C4-2B (cell line): ENCODE results near the gene PGAM2.

Experiments used
- H3K27ac ChIP-seq: fragments of 450-650 bp; 2 replicates; pipeline ENCODE4 v1.5.1; 2017
- ZFX ChIP-seq: fragments of 450-650 bp; IDR thresholded peaks from 2 replicates; pipeline ENCODE4 v1.6.1; 2017
- TF ChIP-seq, protein P1 (sequence below): fragments of 450-650 bp; conservative IDR thresholded peaks from 2 replicates; pipeline ENCODE4 v1.5.1; 2017; ENCODE audit warnings: mild to moderate bottlenecking

PGAM2 gene

DNA sequence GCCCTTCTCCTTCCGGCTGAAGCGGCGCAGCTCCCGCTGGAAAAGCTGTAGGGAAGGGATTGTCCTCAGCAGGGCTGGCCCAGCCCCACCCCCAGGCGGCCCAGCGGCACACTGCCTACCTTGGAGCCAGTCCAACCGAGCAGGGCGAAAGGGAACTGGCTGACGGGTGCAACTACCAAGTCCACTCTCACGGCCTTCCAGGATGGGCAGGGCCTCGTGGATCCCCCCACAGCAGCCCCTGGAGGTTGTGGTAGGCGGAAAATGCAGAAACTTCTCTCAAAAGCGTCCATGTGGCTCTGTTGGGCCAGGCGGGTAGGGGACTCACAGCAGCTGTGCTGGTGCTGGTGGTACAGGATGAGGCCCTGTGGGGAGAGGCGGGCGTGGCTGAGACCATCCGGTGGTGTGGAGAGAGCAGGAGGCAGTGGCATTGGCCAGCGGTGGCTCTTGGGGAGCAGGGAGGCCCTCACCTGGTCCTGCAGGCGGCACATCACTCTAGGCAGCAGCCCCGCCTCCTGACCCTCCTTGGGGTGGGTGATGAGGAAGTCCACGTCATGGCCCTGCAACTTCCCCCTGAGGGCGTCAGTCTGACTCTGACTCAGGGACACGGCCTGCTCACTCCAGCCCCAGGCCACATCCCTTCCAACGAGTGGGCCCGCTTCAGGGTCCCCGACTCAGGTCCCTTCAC lies 8.4 kb upstream of the PGAM2 start:
- H3K27ac ChIP-seq, result peak overlapping the region; percentile 43
- TF ChIP-seq ZFX, result 0 out of 2 replicates have a peak, but pooled peaks have one; percentile 18
- TF ChIP-seq, protein P1, sequence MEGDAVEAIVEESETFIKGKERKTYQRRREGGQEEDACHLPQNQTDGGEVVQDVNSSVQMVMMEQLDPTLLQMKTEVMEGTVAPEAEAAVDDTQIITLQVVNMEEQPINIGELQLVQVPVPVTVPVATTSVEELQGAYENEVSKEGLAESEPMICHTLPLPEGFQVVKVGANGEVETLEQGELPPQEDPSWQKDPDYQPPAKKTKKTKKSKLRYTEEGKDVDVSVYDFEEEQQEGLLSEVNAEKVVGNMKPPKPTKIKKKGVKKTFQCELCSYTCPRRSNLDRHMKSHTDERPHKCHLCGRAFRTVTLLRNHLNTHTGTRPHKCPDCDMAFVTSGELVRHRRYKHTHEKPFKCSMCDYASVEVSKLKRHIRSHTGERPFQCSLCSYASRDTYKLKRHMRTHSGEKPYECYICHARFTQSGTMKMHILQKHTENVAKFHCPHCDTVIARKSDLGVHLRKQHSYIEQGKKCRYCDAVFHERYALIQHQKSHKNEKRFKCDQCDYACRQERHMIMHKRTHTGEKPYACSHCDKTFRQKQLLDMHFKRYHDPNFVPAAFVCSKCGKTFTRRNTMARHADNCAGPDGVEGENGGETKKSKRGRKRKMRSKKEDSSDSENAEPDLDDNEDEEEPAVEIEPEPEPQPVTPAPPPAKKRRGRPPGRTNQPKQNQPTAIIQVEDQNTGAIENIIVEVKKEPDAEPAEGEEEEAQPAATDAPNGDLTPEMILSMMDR, result no peak

DNA sequence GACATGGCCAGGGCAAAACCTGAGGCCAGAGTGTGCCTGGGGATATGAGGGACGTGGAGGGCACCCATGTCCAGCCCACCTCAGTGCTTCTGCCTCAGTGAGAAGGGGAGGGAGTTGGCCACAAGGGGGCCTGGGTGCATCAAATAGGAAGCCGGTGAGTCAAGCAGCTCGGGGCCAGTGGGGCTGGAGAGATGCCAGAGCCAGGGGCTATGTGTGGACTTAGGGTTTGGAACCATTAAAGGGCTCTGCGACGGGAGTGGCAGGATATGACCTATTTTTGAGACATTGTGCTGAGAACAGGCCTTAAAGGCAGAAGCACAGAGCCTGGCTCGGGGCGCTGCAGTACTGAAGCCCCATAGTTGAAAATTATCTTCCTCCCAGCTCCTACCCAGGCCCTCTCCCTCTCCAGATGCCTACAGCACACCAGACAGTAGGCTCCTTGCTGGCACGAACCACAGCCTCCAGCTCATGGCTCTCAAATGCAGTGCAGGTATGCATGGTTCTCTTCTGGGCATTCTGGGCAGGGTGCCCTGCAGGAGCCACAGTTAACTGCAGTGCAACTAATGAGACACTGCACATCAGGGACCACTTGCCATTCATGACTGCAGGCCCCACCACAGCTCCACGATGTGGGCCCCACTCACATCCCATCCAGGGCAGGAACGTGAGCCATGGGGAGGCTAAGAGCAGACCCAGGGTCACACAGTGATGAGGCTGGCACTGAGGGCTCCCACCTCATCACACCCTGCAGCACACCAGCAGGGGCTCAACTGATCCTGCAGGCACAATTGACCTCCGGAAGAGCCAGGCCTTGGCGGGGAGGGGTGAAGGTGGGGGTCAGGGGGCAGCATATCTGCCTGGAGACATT lies 7.2 kb upstream of the PGAM2 start:
- TF ChIP-seq, protein P1, result no peak; the same call in 1 of the 2 replicates
- TF ChIP-seq ZFX, result no peak
- H3K27ac ChIP-seq, result peak overlapping the region; percentile 43

DNA sequence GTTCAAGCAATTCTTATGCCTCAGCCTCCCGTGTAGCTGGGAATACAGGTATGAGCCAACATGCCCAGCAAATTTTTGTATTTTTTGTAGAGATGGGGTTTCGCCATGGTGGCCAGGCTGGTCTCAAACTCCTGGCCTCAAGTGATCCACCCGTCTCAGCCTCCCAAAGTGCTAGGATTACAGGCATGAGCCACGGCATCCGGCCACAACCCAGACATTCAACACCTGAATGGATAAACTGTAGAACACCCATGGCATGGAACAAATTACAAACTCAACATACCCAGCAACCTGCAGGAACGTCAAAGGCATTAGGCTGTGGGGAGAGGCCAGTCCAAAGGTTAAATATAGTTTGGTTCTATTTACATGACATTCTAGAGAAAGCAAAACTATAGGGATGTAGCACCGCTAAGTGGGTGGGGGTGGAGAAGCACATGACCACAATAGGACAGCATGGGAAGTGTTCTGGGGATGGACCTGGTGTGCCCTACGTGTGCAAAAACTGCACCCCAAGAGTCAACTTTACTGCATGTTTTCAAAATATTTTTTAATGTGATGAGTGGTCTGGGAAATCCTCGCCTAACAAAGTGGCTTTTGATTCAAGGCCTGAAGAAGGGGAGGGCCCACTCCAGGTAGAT lies 6.5 kb upstream of the PGAM2 start:
- no peak overlapping the region for H3K27ac ChIP-seq
- TF ChIP-seq, protein P1, result no peak
- TF ChIP-seq ZFX, result no peak

DNA sequence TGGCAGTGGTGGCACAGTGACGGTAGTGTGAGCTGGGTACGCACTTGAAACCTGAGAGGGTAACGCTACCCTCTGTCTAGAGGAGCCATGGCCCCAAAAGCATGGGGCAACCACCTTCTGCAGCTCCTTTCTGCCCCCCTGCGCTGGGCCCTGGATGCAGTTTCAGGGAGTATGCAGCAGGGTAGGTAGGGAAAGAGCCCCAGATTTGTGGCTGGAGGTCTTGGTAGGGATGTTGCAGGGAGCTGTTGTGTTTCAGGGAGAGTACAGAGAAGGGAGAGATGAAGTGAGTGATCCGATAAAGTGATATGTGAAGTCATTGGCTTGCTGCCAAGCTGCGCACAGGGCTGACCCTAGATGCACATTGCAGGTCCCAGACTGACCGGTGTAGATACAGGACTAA lies 2.7 kb upstream of the PGAM2 start:
- TF ChIP-seq, protein P1, result no peak
- TF ChIP-seq ZFX, result no peak

DNA sequence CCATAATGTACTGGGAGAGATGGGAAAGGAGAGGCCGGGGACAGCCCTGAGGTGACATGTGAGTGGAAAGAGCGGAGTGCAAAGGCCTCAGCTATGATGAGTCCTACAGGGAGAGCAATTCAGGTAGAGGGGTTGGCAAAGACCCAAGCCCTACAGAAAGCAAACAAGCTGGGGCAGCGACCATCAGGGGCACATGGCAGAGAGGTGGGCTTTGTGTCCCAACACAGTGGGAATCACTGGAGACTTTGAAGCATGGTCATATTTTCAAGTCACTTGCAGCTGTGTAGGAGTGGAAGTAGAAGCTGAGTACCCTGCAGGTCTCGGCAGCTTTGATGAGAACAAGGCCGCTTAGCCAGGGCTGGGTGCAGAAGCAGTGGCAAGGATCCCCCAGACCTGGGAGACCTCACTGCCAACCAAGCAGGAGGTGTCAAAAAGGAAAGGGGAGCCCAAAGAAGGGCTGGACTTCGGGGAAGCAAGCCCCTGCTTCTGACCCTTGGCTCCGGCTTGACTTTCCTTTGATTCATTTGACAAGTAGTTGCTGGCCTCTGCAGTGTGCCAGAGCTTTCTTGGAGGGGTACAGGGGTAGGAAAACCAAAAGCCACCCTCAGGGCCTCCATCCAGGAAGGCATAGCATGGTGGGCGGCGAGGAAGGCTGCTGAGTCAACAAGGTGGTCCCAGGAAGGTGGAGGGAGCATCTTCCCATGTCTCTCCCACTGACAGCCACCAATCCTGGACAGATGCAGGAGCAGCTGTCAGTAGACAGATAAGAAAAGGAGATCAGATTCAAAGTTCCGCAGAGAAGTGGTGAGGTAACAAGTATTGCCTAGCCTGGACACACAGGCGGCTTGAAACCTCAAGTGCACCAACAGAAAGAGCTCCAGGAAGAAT lies 1.9 kb upstream of the PGAM2 start:
- H3K27ac ChIP-seq, result no peak overlapping the region
- TF ChIP-seq, protein P1, result no peak
- TF ChIP-seq ZFX, result no peak

More for the DNA sequence above, 2.7 kb upstream of the PGAM2 start:
- no peak overlapping the region for H3K27ac ChIP-seq

DNA sequence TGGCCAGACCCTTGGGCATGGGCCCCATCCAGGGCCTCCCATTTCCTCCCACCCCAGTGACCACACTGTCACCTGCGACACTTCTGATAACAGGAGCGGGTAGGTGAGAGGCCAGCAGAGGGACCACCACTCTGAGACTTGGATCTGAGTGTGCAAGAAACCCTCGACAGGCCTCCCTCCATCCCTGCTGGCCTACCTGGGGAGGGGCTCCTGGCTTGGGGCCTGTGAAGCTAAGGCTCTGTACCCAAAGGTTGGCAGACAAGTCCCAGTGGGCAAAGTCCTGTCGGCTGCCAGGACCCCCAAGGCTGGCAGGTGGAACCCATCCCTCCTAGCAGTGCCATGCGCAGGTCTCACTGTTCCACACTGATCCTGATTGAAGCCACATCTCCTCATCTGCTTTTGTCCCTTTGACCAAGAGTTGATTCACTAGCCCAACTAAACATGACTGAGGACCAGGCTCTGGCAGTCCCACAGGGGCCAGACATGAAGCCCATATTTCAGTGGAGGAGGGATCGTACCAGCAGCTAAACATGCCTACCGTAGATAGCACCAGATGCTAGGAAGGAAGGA lies 1.2 kb upstream of the PGAM2 start:
- H3K27ac ChIP-seq, result no peak overlapping the region
- TF ChIP-seq ZFX, result no peak
- TF ChIP-seq, protein P1, result no peak
